Glutamatergic neuron (in vitro differentiated cells): ENCODE measurements around the gene HS6ST1. TPM values are rescaled to one million over a fixed set of nuclear protein-coding genes. Genes with fewer than 3 reads are reported as not detected.
"Not testable (repeated sequence)": the region's sequence is repeated elsewhere in the genome, so short reads cannot be mapped to it uniquely, and the experiment has no call there.

ENCODE experiments used
- DNase-seq: peaks from one replicate; pipeline ENCODE4 v3.0.0; 2022
- H3K27ac Mint-ChIP-seq: one replicate; pipeline ENCODE4 v1.8.0; 2020; ENCODE audit warnings: mild to moderate bottlenecking, mixed read lengths, inconsistent platforms; ENCODE audit not compliant: unreplicated experiment
- H3K27me3 Mint-ChIP-seq: one replicate; pipeline ENCODE4 v1.8.0; 2020; ENCODE audit warnings: mild to moderate bottlenecking, moderate library complexity, mixed read lengths, inconsistent platforms; ENCODE audit not compliant: unreplicated experiment
- H3K36me3 Mint-ChIP-seq: one replicate; pipeline ENCODE4 v1.8.0; 2020; ENCODE audit warnings: mild to moderate bottlenecking, mixed read lengths, inconsistent platforms; ENCODE audit not compliant: unreplicated experiment
- H3K4me1 Mint-ChIP-seq: one replicate; pipeline ENCODE4 v1.8.0; 2020; ENCODE audit warnings: mild to moderate bottlenecking, low read depth, mixed read lengths, inconsistent platforms; ENCODE audit not compliant: unreplicated experiment
- H3K4me3 Mint-ChIP-seq: one replicate; pipeline ENCODE4 v1.8.0; 2020; ENCODE audit warnings: mild to moderate bottlenecking, mixed read lengths, inconsistent platforms; ENCODE audit not compliant: unreplicated experiment
- H3K9me3 Mint-ChIP-seq: one replicate; pipeline ENCODE4 v1.8.0; 2020; ENCODE audit warnings: mild to moderate bottlenecking, moderate library complexity, mixed read lengths, inconsistent platforms; ENCODE audit not compliant: unreplicated experiment
- CTCF ChIP-seq: fragments of 200-600 bp; sonication (generic); IDR thresholded peaks from one replicate; pipeline ENCODE4 v1.5.0; 2021; ENCODE audit not compliant: partially characterized antibody, unreplicated experiment
- total RNA-seq: library from RNA; stranded (reverse); fragmentation: NEBNext Ultra II Directional; extraction: Animal tissue kit (Norgen Biotek cat#: 25700); gene quantifications from one replicate; pipeline ENCODE4 v1.2.1, GENCODE V29; 2021; ENCODE audit not compliant: unreplicated experiment

The HS6ST1 gene
- total RNA-seq, 1 donor from 2014 or later = 173 TPM

GRCh38 chr2:128269990-128270671 is 48.5 kb downstream of the HS6ST1 start:
- Mint-ChIP-seq H3K36me3 (peaks cover 13% of the 10 kb centered on the region), H3K27me3 (peaks cover 2% of the 10 kb centered on the region), H3K4me3 (no peak overlapping the region), H3K27ac (no peak overlapping the region), H3K9me3 (peaks cover 12% of the 10 kb centered on the region), H3K4me1 (peaks cover 9% of the 10 kb centered on the region)
- no peak for TF ChIP-seq CTCF
- DNase-seq = no peak

- Mint-ChIP-seq H3K4me1 (peaks cover 9% of the 10 kb centered on the region), H3K9me3 (peaks cover 10% of the 10 kb centered on the region), H3K4me3 (no peak overlapping the region), H3K36me3 (peaks cover 6% of the 10 kb centered on the region), H3K27me3 (peaks cover 2% of the 10 kb centered on the region), H3K27ac (no peak overlapping the region)
- no peak for TF ChIP-seq CTCF
- no peak for DNase-seq
Measured at GRCh38 chr2:128269063-128269989, 49.3 kb downstream of the HS6ST1 start.

- H3K36me3 Mint-ChIP-seq, H3K4me1 Mint-ChIP-seq, DNase-seq, H3K27ac Mint-ChIP-seq, H3K9me3 Mint-ChIP-seq, H3K4me3 Mint-ChIP-seq, H3K27me3 Mint-ChIP-seq: not testable (repeated sequence)
Measured at GRCh38 chr2:128268611-128269010, 50.1 kb downstream of the HS6ST1 start.

GRCh38 chr2:128268145-128268544 is 50.5 kb downstream of the HS6ST1 start:
- H3K4me1 Mint-ChIP-seq, H3K27me3 Mint-ChIP-seq, H3K36me3 Mint-ChIP-seq, DNase-seq, H3K9me3 Mint-ChIP-seq, H3K27ac Mint-ChIP-seq, H3K4me3 Mint-ChIP-seq: not testable (repeated sequence)

GRCh38 chr2:128267649-128268048 is 51.0 kb downstream of the HS6ST1 start:
- H3K9me3 Mint-ChIP-seq, H3K27me3 Mint-ChIP-seq, H3K27ac Mint-ChIP-seq, DNase-seq, H3K4me1 Mint-ChIP-seq, H3K4me3 Mint-ChIP-seq, H3K36me3 Mint-ChIP-seq: not testable (repeated sequence)

GRCh38 chr2:128267197-128267596 is 51.5 kb downstream of the HS6ST1 start:
- not testable (repeated sequence) for H3K27ac Mint-ChIP-seq, H3K27me3 Mint-ChIP-seq, H3K4me3 Mint-ChIP-seq, H3K4me1 Mint-ChIP-seq, DNase-seq, H3K36me3 Mint-ChIP-seq, H3K9me3 Mint-ChIP-seq

- not testable (repeated sequence) for H3K36me3 Mint-ChIP-seq, H3K9me3 Mint-ChIP-seq, H3K4me3 Mint-ChIP-seq, H3K27ac Mint-ChIP-seq, H3K27me3 Mint-ChIP-seq, H3K4me1 Mint-ChIP-seq, DNase-seq
Measured at GRCh38 chr2:128266463-128266862, 52.2 kb downstream of the HS6ST1 start.

GRCh38 chr2:128265608-128265993 is 53.1 kb downstream of the HS6ST1 start:
- not testable (repeated sequence) for H3K36me3 Mint-ChIP-seq, H3K4me3 Mint-ChIP-seq, H3K27me3 Mint-ChIP-seq, H3K4me1 Mint-ChIP-seq, H3K27ac Mint-ChIP-seq, DNase-seq, H3K9me3 Mint-ChIP-seq
